Measurements from ENCODE around the gene TMEM163. TPM values are rescaled to one million over a fixed set of nuclear protein-coding genes. Genes with fewer than 3 reads are reported as not detected.

The TMEM163 gene
- total RNA-seq, 6 experiments from 2014 or later: not detected

DNA sequence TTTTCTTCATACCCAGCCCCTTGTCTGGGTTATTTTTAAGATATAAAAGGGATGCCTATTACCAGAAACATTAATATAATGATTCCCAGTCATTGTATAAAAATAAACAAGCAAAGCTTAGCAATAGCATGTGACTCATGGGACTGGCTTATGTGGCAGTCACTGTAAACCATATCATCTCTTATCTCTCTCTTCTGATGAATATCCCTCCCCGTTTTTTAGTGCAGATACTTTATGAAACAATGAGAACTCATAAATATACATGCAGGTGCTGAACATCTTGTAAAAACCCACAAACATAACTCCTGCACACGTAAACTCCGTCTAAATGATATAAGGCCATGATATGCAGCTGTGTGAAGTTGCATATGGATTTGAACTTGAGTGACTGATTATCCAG is 310.0 kb downstream of the TMEM163 start:
- peak overlapping the region; percentile 95 for H3K27ac Mint-ChIP-seq
- H3K27me3 Mint-ChIP-seq (ENCODE audit: insufficient read depth): no peaks in the 10 kb centered on the region; the same call in none of the 2 replicates
- H3K4me3 Mint-ChIP-seq: peak overlapping the region; percentile 11; the same call in 1 of the 2 replicates
- peaks cover 16% of the 10 kb centered on the region for H3K36me3 Mint-ChIP-seq (ENCODE audit: low read depth)
- peak; percentile 67 for DNase-seq
- H3K9me3 Mint-ChIP-seq: no peaks in the 10 kb centered on the region
- H3K4me1 Mint-ChIP-seq (ENCODE audit: low read depth): peaks cover 98% of the 10 kb centered on the region
- TF ChIP-seq, protein P1, sequence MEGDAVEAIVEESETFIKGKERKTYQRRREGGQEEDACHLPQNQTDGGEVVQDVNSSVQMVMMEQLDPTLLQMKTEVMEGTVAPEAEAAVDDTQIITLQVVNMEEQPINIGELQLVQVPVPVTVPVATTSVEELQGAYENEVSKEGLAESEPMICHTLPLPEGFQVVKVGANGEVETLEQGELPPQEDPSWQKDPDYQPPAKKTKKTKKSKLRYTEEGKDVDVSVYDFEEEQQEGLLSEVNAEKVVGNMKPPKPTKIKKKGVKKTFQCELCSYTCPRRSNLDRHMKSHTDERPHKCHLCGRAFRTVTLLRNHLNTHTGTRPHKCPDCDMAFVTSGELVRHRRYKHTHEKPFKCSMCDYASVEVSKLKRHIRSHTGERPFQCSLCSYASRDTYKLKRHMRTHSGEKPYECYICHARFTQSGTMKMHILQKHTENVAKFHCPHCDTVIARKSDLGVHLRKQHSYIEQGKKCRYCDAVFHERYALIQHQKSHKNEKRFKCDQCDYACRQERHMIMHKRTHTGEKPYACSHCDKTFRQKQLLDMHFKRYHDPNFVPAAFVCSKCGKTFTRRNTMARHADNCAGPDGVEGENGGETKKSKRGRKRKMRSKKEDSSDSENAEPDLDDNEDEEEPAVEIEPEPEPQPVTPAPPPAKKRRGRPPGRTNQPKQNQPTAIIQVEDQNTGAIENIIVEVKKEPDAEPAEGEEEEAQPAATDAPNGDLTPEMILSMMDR (IDR thresholded peaks at IDR 0.05): no peak

DNA sequence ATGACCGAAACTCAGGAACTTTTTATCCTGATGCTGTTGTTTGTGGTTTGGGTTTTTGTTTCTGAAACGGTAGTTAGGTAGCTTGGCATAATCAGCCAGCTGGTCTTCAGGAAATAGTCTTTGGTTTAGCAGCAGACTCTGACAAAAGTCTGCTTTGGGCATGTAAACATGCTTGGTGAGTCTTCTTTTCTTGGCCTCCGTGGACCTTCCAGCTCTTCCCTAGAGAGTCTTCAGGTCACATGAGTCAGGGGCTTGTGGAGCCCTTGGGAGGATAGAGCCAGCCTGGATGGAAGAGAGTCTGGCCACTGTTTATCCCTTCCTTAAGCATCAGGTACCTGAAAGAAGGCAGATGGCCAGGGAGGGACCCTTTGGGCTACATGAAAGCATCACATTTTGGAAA is 310.4 kb downstream of the TMEM163 start:
- H3K4me1 Mint-ChIP-seq (ENCODE audit: low read depth): peaks cover 98% of the 10 kb centered on the region
- peak; percentile 63 for DNase-seq
- H3K27me3 Mint-ChIP-seq (ENCODE audit: insufficient read depth): no peaks in the 10 kb centered on the region; the same call in none of the 2 replicates
- TF ChIP-seq, protein P1 (IDR thresholded peaks at IDR 0.05): no peak
- peaks cover 20% of the 10 kb centered on the region for H3K36me3 Mint-ChIP-seq (ENCODE audit: low read depth)
- peak overlapping the region; percentile 95 for H3K27ac Mint-ChIP-seq
- H3K4me3 Mint-ChIP-seq: peak overlapping the region; percentile 58; the same call in 1 of the 2 replicates
- no peaks in the 10 kb centered on the region for H3K9me3 Mint-ChIP-seq

DNA sequence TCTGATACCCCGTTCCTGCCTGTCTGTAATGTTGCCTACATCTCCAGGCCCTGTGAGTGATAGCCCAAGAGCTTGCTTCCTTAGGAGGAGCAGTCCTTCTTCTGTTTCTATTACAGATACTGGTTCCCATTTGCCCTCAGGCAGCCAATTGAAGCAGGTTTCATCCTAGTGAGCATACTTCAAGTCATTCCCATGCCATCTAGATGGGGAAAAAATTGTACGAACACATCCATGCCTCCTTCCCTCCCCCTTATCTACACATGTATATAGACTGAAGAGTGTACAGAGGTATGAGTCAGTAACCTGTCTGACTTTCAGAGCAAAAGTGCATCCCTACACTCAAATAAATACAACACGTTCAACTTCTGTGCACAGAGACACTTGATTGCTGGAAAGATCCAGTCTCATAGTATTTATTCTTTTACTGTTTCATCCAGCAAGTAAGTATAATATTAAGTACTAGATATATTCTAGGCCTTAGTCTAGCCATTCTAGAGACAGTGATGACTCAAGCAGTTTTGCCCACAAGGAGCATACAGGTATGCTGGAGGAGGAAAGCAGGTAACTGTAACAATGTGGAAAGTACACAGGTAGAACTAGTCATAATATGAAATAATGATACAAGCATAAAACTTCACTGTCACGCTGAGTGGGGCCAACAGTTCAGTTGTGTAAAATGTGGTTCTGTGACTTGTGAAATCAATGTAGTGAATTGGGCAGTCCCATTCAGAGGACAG is 311.5 kb downstream of the TMEM163 start:
- Mint-ChIP-seq H3K4me3 (no peak overlapping the region; the same call in 1 of the 2 replicates), H3K36me3 (ENCODE audit: low read depth) (peaks cover 26% of the 10 kb centered on the region), H3K9me3 (no peaks in the 10 kb centered on the region), H3K27me3 (ENCODE audit: insufficient read depth) (no peaks in the 10 kb centered on the region; the same call in none of the 2 replicates), H3K4me1 (ENCODE audit: low read depth) (peaks cover 98% of the 10 kb centered on the region), H3K27ac (peak overlapping the region; percentile 95)
- no peak for DNase-seq
- TF ChIP-seq, protein P1 (IDR thresholded peaks at IDR 0.05): no peak

DNA sequence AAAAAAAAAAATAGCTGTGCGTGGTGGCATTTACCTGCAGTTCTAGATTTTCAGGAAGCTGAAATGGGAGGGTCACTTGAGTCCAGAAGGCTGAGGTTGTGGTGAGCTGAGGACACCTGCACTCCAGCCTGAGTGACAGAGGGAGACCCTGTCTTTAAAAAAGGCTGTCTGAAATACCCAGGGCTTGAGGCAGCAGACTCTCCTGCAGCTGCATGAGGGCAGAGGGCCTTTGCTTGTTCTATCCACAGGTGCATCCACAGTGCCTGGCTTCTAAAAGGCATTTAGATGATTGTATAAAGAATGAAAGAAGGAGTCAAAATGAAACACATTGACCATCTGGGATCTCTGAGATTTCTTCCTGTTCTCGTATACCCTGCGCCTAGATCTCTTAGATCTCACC is 312.1 kb downstream of the TMEM163 start:
- Mint-ChIP-seq H3K4me3 (no peak overlapping the region; the same call in 1 of the 2 replicates), H3K27ac (peak overlapping the region; percentile 95), H3K4me1 (ENCODE audit: low read depth) (peaks cover 98% of the 10 kb centered on the region)

DNA sequence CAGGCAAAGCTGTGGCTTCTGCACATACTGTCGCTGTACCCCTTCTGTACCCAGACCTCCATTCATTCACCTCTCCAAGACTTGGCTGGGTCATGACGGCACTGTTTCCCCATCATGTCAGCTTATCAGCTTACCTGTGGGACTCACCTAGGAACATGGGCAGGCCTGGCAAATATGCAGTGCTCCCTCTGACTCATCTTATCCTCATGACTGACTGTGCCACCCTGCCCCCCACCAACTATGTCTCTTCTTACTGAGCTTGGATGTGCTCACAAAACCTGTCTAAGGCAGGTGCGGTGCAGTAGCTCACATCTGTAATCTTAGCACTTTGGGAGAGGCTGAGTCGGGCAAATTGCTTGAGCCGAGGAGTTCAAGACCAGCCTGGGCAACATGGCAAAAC is 312.5 kb downstream of the TMEM163 start:
- no peaks in the 10 kb centered on the region; the same call in none of the 2 replicates for H3K27me3 Mint-ChIP-seq (ENCODE audit: insufficient read depth)
- H3K36me3 Mint-ChIP-seq (ENCODE audit: low read depth): peaks cover 26% of the 10 kb centered on the region
- peaks cover 98% of the 10 kb centered on the region for H3K4me1 Mint-ChIP-seq (ENCODE audit: low read depth)
- peak overlapping the region; percentile 33; the same call in 1 of the 2 replicates for H3K4me3 Mint-ChIP-seq
- no peak for DNase-seq
- no peaks in the 10 kb centered on the region for H3K9me3 Mint-ChIP-seq
- H3K27ac Mint-ChIP-seq: peak overlapping the region; percentile 95
- TF ChIP-seq, protein P1 (IDR thresholded peaks at IDR 0.05): no peak

More for the DNA sequence above, 312.1 kb downstream of the TMEM163 start:
- peaks cover 26% of the 10 kb centered on the region for H3K36me3 Mint-ChIP-seq (ENCODE audit: low read depth)
- TF ChIP-seq, protein P1 (IDR thresholded peaks at IDR 0.05): no peak
- no peaks in the 10 kb centered on the region for H3K9me3 Mint-ChIP-seq
- no peaks in the 10 kb centered on the region; the same call in none of the 2 replicates for H3K27me3 Mint-ChIP-seq (ENCODE audit: insufficient read depth)
- DNase-seq: no peak

Other genes with a start within 250 kb of the TMEM163 start
- not detected for gene ACMSD, start 119.6 kb upstream of the TMEM163 start, total RNA-seq (2021; fragmentation: NEBNext Ultra II Directional; extraction: Animal tissue kit (Norgen Biotek cat#: 25700))
- gene CCNT2, start 199.8 kb upstream of the TMEM163 start, total RNA-seq (2021; fragmentation: NEBNext Ultra II Directional; extraction: Animal tissue kit (Norgen Biotek cat#: 25700)): 10 to 100 TPM; 16.9 to 22.4 (median 19.6) TPM

Measured in HFFc6 (cell line).